HepG2 (cell line): ENCODE measurements around the gene SLC35F3.

Experiments used
- FOXK1 ChIP-seq: sonication (generic); formaldehyde crosslinking; IDR thresholded peaks from 2 replicates; pipeline ENCODE4 v1.4.0; 2020; ENCODE audit warnings: low read depth, missing genetic modification reagents, borderline replicate concordance
- HNRNPL ChIP-seq: fragments of 200-400 bp; formaldehyde crosslinking; IDR thresholded peaks from 2 replicates; pipeline ENCODE4 v1.6.1; 2017; ENCODE audit warnings: mild to moderate bottlenecking, low read depth, low read length
- PHF8 ChIP-seq: sonication (generic); formaldehyde crosslinking; IDR thresholded peaks from 2 replicates; pipeline ENCODE4 v1.5.0; 2020; ENCODE audit warnings: missing genetic modification reagents
- POLR2A ChIP-seq, 2 experiments: IDR thresholded peaks; 2 replicates each; pipeline ENCODE4 v1.6.1; 2011; ENCODE audit warnings: low read depth in 2 of 2, low read length in 2 of 2, mild to moderate bottlenecking in 1 of 2, moderate library complexity in 1 of 2; ENCODE audit not compliant: insufficient read depth in 1 of 2
- SKI ChIP-seq: fragments of 450-650 bp; IDR thresholded peaks from one replicate; pipeline ENCODE4 v1.6.1; 2018; ENCODE audit warnings: mild to moderate bottlenecking; ENCODE audit not compliant: partially characterized antibody
- SMYD3 ChIP-seq: sonication (generic); formaldehyde crosslinking; IDR thresholded peaks from 2 replicates; pipeline ENCODE4 v1.8.1; 2023; ENCODE audit warnings: mild to moderate bottlenecking, missing genetic modification reagents
- SNAI1 ChIP-seq: sonication (generic); formaldehyde crosslinking; IDR thresholded peaks from 2 replicates; pipeline ENCODE4 v1.5.0; 2020; ENCODE audit warnings: mild to moderate bottlenecking, missing genetic modification reagents, borderline replicate concordance
- ZBTB33 ChIP-seq: sonication (generic); formaldehyde crosslinking; IDR thresholded peaks from 2 replicates; pipeline ENCODE4 v1.4.0; 2020; ENCODE audit warnings: missing genetic modification reagents
- ZFP36 ChIP-seq: fragments of 150-350 bp; IDR thresholded peaks from 2 replicates; pipeline ENCODE4 v1.6.1; 2018; ENCODE audit warnings: borderline replicate concordance, low read length, low read depth; ENCODE audit not compliant: partially characterized antibody
- ZNF383 ChIP-seq: sonication (generic); formaldehyde crosslinking; IDR thresholded peaks from 2 replicates; pipeline ENCODE4 v1.4.0; 2020; ENCODE audit warnings: missing genetic modification reagents, mild to moderate bottlenecking, borderline replicate concordance
- ZNF530 ChIP-seq: sonication (generic); formaldehyde crosslinking; IDR thresholded peaks from 2 replicates; pipeline ENCODE4 v1.5.0; 2020; ENCODE audit warnings: low read depth, mild to moderate bottlenecking, missing genetic modification reagents
- TF ChIP-seq, protein P1 (sequence below): sonication (generic); formaldehyde crosslinking; IDR thresholded peaks from 2 replicates; pipeline ENCODE4 v1.5.0; 2020; ENCODE audit warnings: mild to moderate bottlenecking, missing genetic modification reagents, moderate library complexity

DNA sequence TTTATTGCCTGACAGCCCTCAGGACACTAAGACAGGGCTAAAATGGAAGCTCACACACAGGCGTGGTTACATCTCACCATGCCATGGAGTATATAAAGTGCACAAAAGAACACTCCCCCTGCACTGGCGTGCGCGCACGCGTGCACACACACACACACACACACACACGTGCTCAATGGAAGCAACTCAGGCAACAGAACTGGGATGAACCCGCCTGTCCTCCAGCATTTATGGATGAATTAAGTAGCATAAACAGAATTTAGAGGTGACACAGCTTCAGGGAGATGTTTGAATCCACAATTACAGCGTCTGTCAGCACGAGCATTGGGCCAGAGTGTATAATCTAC is 322.3 kb downstream of the SLC35F3 start:
- no peak for TF ChIP-seq SNAI1 (CRISPR knock-in tag)
- TF ChIP-seq POLR2A (IDR thresholded peaks at IDR 0.05; ENCODE audit: insufficient read depth in 1 of 2, low read depth in 2 of 2, low read length in 2 of 2) = no peak
- TF ChIP-seq, protein P1, sequence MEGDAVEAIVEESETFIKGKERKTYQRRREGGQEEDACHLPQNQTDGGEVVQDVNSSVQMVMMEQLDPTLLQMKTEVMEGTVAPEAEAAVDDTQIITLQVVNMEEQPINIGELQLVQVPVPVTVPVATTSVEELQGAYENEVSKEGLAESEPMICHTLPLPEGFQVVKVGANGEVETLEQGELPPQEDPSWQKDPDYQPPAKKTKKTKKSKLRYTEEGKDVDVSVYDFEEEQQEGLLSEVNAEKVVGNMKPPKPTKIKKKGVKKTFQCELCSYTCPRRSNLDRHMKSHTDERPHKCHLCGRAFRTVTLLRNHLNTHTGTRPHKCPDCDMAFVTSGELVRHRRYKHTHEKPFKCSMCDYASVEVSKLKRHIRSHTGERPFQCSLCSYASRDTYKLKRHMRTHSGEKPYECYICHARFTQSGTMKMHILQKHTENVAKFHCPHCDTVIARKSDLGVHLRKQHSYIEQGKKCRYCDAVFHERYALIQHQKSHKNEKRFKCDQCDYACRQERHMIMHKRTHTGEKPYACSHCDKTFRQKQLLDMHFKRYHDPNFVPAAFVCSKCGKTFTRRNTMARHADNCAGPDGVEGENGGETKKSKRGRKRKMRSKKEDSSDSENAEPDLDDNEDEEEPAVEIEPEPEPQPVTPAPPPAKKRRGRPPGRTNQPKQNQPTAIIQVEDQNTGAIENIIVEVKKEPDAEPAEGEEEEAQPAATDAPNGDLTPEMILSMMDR = no peak
- no peak for TF ChIP-seq HNRNPL
- no peak for TF ChIP-seq SMYD3 (CRISPR knock-in tag)
- TF ChIP-seq ZNF383 (CRISPR knock-in tag) = no peak
- no peak for TF ChIP-seq SKI
- no peak for TF ChIP-seq FOXK1 (CRISPR knock-in tag)
- no peak for TF ChIP-seq ZNF530 (CRISPR knock-in tag)
- TF ChIP-seq PHF8 (CRISPR knock-in tag) = no peak
- TF ChIP-seq ZFP36 = no peak
- TF ChIP-seq ZBTB33 = no peak
